NCI-H1105 (cell line): Measurements from ENCODE around the gene TREX2.

ENCODE experiments used
- DNase-seq: peaks from one replicate; lab custom pipeline; 2025; lab: John Stamatoyannopoulos, UW

The TREX2 gene

GRCh38 chrX:153475751-153476281, 30.0 kb upstream of the TREX2 start:
- DNase-seq: no peak

DNA sequence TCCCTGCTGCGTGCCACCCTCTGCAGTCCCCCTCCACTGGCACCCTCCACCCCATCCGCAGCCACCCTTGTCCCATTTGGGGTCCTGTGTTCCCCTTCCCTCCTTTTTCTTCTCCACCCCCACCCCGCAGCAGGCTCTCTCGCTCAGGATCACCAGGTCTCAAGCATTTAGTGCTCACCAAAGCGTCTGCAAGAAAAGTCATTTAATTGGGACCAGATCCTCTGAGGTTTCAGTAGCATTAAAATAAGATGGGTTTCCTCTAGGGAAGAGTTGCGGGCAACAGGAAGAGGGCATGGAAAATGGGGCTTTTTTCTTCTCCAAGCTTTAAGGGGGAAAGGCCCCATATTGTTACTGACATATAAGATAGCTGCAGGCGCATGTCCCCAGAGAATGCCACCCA, 29.4 kb upstream of the TREX2 start:
- DNase-seq: no peak

DNA sequence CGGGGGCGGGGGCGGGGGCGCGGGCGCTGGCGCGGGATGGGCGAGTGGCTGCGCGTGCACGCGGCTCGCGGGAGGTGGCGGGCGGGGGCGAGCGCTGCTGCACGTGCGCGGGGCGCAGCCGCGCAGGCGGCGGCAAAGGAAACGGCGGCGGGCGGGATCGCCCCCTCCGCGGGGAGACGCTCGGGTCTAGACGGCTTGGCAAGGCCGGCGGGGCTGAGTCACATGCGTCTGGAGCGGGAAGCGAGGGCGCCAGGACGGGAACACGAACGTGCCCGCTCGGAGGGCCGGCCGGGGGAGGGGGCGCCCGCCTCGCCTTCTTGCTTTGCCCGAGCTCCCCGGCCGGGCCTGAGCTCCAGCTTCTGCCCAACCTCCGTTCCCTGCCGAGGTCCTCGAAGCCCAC, 28.9 kb upstream of the TREX2 start:
- no peak for DNase-seq

- DNase-seq: no peak
These were observed 28.4 kb upstream of the TREX2 start for GRCh38 chrX:153474266-153474665.

GRCh38 chrX:153473126-153473525, 27.3 kb upstream of the TREX2 start:
- no peak for DNase-seq

DNA sequence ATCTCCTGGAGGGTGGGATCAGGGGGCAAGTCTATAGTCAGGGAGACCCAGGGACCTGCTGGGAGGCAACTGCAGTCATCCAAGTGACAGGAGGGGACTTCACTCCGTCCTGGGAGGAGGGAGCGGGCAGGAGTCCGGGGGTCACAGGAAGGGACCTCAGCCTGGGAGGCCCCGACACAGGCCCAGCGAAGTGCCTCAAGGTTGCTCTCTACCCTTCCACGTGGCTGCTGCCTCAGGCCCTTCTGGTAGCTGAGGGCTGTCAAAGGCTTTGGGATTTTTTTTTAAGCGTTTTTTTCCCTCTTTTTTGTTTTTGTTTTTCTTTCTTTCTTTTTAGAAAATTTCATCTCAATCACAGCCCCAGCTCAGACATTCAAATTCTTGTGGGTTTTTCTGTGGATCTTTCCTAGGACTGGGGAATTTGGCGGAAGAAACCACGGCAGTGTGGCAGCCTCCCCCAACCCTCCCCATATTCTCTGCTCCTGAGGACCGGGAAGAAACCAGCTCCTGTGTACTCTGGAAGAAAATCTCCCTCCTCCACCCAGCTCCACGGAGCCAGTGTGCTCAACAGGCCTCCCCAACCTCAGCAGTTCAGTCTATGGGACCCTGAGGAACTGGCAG, 25.9 kb upstream of the TREX2 start:
- no peak for DNase-seq

GRCh38 chrX:153470411-153471363, 24.8 kb upstream of the TREX2 start, which contains the start of gene HAUS7:
HAUS7 (minus strand) TSS chrX:153470576; CDS start chrX:153470557, 19 bp downstream.
- peak; percentile 95 for DNase-seq

DNA sequence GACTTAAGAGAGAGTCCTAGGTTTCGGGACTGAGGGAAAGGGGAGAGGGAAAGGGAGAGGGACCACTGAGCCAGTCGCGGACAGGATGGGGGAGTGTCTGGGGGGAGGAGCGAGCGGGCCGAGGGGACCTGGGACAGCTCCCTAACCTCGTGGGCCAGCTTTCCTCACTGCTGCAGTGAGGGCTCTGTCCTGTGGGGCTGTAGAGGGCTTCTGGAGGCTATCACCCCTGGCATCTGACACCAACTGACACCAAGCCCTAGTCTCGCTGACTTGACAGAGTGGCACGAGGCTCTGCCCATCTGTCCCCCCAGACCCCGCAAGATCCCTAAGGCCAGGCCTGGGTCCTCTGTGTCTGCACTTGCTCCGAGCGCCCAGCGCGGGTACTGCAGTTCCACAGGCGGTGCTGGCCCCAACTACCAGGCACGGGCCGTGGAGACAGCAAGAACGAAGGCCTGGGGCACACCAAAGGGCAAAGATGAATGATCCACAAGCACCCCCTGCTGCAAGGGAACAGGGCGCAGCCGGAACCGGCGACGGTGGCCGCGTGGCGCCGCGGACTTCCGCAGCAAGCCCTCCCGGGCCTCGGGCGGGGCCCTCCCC, 24.1 kb upstream of the TREX2 start:
- peak; percentile 28 for DNase-seq

GRCh38 chrX:153468008-153468580, 22.2 kb upstream of the TREX2 start:
- no peak for DNase-seq

DNA sequence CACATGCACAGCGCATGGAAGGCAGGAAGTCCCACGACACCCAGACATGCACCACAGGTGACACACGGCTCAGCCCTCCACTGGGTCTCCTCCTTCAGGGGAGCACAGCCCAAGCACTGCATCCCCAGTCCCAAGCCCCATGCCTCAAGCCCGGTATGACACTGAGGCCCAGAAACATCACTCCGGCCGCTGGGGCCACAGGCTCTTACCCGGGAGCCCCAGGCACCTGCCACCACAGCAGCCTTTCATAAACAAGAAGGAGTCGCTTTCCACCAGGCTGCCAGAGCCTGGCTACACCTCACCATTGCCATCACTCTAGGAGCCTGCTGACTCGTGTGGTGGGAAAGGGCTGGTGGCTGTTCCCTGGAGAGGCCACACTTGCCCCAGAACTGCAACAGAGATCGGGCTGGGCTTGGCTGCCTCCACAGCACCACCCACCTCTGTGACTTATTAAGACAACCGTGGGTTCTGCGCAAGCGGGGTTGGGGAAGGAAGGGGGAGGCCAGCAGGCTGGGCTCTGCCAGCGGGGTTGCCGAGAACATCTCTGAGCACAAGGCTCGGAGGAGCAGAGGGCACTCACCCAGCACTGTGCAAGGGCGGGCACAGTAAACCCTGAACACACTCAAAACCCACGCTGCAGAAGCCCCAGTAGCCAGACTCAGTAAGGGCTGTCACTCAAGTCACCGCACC, 20.0 kb upstream of the TREX2 start:
- DNase-seq: no peak

- DNase-seq: no peak
These were observed 18.3 kb upstream of the TREX2 start for GRCh38 chrX:153464116-153464515.

- DNase-seq: no peak
These were observed 17.7 kb upstream of the TREX2 start for GRCh38 chrX:153463556-153463955.

DNA sequence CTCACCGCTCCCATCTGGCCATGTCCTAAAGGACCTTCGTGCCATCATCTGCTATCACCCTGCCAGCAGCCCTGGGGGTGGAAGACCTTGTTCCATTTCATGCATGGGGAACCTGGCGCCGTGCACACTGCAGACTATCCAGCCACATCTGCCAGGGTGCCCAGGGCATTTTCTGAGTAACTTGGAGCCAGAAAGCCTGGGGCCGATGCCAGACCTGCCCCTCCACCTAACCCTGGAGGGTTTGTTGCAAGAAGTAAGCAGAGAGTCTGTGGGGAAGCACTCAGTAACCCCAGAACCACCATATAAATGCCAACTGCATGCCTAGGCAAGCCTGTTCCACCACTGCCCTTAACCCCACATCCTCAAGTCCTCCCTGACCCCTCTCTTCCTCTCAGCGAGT, 17.2 kb upstream of the TREX2 start:
- no peak for DNase-seq

- DNase-seq: no peak
These were observed 16.4 kb upstream of the TREX2 start for GRCh38 chrX:153462291-153462690.

DNA sequence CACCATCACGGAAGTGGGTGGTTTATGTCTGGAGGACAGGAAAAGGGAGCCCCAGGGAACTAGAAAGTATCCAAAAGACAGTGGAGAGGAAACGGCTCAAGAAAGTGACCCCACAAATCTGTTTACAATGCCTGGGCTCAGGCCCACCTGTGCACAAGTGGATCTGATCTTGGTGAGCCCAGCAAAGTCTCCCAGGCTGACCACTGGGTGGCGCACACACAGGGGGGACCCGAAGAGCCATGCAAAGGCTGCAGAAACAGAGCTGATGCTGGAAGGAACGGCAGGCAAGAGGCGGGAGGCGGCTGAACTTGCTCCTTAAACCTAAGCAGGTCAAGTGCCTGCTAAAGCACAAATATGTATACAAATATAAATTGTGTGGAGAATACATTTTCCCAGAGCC, 15.0 kb upstream of the TREX2 start:
- peak; percentile 23 for DNase-seq

- no peak for DNase-seq
These were observed 14.1 kb upstream of the TREX2 start for GRCh38 chrX:153459986-153460385.

DNA sequence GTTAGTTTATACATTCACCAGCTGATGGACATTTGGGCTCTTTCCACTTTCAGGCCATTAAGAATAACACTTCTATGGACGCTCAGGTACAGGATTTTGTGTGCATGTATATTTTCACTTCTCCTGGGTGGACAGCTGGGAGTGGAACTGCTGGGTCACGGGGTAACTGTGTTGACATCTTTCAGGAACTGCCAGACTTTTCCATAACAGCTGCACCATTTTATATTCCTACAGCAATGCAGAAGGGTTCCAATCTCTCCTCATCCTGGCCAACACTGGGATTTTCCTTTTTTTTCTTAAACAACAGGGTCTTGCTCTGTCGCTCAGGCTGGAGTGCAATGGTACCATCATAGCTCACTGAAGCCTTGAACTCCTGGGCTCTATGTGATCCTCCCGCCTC, 12.6 kb upstream of the TREX2 start:
- no peak for DNase-seq

DNA sequence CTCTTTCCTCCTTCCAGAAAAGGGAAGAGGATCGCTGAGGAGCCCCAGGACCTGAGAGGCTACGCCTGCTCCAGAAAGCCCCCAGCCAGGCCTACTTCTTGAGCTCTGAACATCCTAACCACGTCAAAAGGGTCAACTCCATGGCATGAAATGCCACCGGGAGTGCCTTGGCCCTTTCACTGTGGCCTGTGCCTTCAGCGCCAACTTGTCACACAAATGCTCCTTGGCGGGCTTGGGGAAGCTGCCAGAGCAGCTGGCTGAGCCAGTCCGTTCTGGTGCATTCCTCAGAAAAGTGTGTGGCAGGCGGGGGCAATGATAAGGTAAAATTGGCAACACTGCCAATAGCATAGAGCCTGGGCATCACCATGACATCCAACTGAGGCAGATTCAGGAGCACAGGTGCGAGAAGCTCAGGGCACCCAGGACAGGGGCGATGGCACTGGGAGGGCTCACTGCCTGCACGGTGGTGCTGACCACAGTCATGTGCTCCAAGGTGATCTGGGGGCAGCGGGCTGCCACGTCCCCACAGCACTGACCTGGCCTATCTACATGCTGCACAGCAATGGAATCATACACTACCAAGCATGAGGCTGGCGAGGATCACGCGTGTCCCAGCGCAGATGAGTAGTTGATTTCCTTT, 12.1 kb upstream of the TREX2 start:
- DNase-seq: no peak

GRCh38 chrX:153457136-153457825, 11.4 kb upstream of the TREX2 start:
- DNase-seq: no peak

GRCh38 chrX:153456704-153457103, 10.8 kb upstream of the TREX2 start:
- no peak for DNase-seq

DNA sequence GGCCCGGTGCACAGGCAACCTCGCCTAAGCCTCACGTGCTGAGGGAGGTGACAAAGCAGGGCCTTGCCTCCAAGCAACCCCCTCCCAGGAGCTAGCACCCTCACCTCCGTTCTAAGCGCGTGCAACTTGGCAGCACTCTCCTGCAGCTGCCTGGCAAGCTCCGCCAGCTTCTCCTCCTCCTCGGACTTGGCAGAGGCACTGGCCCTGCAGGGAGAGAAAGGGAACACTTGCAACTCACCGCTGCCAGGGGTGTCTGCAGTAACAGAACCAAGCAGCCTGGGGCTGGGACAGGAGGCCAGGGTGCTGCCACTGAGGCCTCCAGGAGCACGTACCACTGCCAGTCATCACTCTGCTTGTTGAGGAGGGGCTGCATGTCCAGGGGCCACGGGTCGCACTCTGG, 10.3 kb upstream of the TREX2 start:
- DNase-seq: no peak
